ENCODE data around the gene PLCG1.
A peak's percentile ranks its signal among the peaks of the same experiment; 100 is the strongest.
"Not testable (repeated sequence)": the region's sequence is repeated elsewhere in the genome, so short reads cannot be mapped to it uniquely, and the experiment has no call there.

The PLCG1 gene

DNA sequence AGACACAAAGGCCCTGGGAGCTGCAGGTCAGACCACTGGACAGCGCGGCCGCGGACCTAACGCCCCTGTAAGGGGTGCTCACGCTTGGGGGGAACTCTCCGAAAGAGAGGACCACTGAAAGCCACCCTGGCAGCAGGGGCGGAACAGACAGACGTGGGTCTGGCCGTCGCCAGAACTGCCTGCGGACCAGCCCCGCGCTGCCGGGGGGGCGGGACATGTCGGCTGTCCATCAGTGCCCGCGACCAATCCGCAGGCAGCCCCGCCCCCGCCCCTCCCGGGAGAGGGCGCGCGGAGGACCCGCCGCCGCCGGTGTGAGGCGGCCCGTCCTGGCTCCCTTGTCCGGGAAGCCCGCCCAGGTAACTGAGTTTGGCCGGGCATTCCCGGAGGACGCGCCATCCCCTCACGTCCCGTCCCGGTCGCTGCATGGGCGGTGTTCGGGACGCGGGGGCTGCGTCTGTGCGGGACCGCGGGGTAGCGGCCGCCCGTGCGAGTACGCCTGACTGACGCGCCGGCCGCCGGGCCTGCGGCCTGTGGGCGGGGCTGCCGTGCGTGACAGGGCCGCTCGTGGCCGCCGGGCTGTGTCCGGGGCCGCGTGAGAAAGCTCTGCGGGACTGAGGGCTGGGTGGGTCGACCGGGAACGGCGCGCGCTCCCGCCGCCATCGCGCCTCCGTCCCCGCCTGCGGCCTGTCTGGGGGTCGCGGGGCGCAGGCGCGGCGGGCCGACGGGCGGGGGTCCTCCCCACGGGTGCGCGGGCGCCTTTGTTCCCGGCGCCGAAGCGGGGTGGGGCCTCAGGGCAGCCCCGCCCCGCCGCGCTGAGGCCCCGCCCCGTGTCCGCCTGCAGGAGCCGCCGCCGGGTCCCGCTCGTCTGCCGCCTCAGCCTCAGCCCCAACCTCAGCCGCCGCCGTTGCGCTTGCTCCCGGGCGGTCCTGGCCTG, at the start of gene PLCG1:
TSS of gene PLCG1 (plus strand) at position 864 of the 934 bp plus-strand sequence. CDS start 99 bp downstream, outside the sequence.
- peak; percentile 78 for DNase-seq

DNA sequence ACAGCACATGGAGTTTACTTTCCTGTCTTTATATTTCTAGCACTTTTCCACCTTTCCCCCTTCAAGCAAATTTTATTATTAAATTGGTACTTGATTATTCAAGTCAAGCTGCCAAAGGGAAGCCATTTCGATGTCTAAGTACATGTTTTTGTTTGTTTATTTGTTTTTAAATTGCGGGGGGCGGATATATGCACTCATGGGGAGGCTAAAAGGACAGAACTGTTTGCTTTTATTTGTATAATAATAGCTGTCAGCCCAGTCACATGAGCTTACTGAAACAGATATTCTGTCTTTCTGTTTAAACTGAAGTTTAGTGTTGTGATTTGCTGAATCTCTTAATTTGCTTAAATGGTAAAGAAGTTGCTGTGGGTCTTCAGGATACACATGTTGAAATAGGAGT, 49.6 kb upstream of the PLCG1 start:
- DNase-seq, result no peak

DNA sequence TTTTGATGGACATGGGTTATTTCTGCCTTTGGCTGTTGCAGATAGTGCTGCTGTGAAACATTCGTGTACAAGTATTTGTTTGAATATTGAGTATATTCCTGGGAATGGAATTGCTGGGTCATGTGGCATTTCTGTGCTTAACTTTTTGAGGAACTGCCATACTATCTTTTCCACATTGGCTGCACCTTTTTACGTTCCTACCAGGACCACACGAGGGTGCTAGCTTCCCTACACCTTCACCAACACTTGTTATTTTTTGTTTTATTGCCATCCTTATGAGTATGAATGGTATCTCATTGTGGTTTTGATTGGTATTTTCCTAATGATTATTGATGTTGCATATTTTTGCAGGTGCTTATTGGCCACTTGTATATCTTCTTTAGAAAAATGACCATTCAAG, 47.8 kb upstream of the PLCG1 start:
- no peak for DNase-seq

DNA sequence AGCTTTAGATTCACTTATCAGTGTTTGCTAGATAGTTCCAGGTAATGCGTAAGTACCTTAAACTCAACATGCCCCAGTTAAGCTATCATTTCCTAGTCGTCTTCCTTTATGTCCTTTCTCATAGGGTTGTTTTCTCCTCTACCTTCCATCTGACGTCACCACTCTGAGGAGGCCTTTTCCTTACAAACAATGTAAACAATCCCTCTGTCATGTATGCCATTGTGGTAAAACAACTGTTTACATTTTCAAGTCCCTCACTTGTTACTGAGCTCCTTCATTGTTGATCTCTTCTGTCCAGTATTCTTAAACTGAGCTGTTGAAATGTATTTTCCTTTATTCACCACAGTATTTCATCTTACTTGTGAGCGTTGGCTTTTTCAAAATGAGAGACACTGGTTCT, 45.4 kb upstream of the PLCG1 start:
- no peak for DNase-seq

DNA sequence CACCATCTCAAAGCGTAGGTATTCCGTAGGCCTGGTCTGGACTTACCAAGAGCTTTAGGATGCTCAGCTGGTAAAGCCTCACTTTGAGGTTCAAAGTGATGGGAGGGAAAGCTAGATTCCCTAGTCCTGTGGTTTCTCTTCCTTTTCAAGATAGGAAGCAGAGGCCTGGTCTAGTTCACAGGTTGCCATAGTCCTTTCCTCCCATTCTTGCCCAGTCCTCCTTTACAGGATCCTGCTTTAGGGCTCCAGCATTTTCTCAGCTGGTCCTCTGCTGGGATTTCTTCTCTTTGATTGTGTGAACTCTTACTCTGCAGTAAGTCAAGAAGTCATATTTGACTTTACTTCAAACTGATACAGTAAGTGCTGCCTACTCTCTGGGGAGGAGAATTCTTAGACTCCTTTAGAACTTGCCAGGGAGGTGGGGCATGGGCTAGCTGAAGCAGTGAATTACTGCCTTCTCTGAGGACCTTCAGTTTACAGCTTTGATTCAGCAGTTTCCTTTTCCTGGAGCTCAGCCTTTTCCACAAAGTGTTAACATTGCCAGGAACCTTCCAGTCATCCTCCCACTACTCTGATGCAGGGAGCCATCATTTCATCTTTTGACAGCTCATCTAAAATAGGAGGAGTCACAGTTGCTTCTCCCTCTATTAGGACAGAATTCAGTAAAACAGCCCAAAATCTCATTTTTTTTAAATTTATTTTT, 42.8 kb upstream of the PLCG1 start:
- no peak for DNase-seq

DNA sequence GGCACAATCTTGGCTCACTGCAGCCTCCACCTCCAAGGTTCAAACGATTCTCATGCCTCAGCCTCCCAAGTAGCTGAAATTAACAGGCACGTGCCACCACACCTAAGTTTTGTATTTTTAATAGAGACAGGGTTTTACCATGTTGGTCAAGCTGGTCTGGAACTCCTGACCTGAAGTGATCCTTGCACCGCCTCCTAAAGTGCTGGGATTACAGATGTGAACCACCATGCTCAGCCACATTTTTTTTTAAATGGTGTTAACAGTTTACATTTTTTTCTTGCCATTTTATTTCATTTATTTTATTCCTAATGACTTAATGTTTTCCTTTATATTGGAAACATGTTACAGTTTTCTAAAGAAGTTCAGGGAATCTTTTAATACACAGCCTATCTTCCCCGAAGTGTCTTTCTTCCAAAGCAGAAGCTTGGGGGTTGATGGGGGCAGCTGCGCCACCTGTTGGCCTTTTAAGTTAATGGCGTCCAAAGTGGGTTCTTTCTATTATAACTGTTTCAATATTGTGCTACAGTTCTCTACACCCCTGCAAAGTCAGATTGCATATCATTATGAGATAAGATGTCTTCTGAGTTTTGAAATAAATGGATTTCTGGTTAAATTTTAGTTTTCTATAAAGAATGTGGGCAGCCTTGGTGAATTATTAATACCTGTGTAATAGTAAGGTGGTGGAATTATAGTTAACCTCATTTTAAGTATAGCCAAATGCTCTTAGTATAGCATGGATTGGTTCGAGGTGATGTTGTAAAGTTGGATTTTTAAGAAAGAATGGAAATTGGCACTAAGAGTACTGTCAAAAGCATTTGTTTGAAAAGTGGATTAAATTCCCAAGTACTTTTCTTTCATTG, 42.0 kb upstream of the PLCG1 start:
- peak; percentile 47 for DNase-seq

DNA sequence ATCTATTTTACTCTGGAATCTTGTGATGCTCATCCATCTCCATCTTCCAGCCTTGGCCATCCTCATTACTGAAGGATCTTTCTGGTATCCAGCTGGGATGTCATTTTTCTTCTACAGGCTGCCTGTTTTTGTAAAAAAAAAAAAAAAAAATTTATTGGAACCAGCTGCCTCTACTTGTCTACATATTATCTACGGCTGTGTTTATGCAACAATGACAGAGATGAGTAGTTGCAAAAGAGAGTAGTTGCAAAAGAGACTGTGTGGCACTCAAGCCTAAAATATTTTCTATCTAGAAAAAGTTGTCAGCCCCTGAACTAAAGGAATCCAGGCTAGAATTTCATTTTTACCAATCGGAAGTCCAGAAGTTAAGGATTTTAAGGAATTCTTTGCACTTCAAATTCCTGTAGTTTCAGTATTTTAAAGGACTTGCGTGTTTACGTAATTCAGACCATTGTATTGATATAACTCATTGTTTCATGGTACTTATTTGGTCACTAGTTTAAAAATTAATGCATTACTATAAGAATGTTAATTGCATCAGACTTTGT, 38.6 kb upstream of the PLCG1 start:
- no peak for DNase-seq

DNA sequence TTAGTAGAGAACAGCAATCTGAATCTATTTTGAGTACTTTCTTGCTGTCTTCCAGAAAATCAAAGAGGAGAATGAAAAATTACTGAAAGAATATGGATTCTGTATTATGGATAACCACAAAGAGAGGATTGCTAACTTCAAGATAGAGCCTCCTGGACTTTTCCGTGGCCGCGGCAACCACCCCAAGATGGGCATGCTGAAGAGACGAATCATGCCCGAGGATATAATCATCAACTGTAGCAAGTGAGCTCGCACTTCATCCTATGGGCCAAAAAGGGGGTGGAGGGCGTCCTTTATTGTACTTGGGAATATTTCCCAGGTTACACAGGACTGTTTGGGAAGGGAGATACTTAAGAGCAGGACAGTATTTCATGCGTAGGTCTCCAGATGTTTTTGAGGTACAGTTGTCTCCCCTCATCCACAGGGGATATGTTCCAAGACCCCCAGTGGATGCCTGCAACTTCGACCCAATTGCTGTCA, 37.3 kb upstream of the PLCG1 start:
- DNase-seq, result no peak

DNA sequence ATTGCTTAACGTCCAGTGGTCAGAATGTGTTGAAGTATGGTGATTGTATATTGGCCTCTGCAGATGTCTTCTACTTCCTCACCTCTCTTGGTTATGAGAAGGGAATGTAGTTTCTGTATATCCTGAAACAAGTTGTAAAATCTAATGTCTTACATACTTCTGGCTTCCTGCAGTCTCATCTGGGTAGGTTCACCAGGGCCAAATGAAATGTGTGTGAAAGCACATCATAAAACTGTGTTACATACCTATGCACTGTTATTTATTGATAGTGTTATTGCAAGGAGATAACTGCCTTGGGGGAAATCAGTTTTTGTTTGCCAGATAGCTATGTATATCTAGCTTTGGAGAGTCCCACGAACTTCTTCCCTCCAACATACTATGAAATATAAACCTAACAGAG, 35.7 kb upstream of the PLCG1 start:
- no peak for DNase-seq

DNA sequence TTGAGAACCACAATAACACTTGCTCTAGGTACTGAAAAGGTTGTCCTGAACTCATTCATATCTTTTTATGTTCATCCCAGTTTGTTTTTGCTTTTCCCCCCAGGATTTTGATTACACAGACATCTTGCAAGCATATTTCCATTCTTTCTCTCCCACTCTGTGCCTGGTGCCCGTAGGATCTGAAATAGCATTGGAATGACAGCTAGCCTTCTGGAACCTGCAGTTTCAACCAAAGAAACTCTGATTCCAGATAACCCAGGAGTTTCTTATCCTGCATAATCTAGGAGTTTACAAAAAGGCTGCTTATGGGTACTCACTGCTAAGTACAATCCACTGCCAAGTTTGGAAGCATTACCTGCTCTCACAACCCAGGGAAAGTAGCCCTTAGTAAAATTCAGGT, 28.8 kb upstream of the PLCG1 start:
- DNase-seq, result no peak

DNA sequence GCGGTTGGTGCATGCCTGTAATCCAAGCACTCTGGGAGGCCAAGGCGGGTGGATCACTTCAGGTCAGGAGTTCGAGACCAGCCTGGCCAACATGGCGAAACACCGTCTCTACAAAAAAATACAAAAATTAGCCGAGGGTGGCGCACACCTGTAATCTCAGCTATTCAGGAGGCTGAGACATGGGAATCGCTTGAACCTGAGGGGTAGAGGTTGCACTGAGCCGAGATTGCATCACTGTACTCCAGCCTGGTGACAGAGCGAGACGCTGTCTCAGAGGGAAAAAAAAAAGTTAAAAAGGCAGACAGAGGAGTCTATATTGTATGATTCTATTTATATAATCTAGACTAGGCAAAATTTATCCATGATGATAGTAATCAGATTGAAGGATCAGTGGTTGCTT, 27.3 kb upstream of the PLCG1 start:
- DNase-seq, result no peak

DNA sequence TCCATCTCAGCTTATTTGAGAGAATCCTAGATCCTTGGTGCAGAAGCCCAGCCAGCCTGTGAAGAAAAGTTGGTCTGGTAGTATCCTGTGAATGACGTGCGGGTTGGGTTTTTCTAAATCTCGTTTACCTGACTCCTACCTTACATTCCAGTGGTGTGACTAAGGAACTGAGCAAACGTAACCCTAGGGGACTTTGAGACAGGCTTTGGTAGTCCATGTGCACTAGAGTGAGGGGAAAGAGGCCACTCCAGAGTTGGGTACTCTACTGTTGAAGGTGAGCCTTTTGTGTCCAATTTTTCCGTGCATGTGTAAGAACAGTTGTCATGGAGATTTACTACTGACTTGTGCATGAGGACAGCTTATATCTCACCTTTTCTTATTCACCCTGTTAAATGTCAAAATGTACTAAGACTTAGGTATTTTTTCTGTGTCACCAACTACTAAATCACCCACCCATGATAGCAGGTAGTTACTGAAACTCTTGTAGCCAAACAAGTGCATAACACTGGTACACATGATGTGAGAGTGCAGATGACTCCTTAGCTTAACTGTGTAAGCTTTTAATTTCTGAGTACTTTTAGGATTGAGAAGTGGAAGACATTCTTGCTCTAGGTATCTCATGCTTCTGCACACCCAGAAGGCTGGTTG, 26.3 kb upstream of the PLCG1 start:
- no peak for DNase-seq

DNA sequence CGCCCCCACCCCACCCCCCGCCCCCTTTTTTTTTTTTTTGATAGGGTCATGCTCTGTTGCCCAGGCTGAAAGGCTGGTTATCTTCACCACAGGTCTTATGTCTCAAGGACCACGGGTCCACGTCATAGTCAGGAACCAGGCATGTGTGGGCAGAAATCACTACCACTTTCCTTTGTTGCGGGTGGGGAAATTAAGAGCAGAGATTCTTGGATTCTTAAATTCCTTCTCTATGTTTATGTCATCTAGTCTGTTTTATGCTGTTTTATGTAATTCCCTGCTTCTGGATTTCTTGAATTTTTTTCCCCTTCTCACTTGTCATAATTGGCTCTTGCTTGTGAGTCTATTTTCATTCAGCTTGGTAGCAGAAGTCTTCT, 25.8 kb upstream of the PLCG1 start:
- no peak for DNase-seq

DNA sequence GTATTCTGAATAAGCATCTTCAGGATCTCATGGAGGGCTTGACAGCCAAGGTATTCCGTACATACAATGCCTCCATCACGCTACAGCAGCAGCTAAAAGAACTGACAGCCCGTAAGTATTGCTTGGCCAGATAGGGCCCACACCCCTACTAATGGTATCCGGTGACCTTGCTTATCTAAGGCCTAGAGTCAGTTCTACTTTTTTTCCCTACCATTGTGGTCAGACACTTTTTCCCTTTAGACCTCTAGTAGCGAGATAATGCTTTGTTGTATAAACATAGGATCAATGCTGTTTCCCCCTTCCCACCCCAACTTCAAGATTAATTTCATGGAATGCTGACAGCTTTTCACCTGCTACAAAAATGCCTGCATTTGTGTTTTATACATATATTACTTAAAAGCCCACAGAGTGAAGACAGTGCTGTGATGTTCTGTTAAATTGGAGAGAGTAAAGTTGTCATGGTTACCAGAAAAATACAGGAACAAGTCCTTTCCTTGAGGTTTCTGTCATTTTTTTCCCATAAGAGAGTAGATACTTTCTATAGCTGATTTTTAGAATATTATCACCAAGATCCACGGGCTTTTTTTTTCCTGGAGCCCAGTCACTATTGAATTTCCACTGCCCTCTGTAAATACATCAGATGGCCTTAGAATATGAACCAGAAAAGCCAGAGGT, 20.9 kb upstream of the PLCG1 start:
- no peak for DNase-seq

DNA sequence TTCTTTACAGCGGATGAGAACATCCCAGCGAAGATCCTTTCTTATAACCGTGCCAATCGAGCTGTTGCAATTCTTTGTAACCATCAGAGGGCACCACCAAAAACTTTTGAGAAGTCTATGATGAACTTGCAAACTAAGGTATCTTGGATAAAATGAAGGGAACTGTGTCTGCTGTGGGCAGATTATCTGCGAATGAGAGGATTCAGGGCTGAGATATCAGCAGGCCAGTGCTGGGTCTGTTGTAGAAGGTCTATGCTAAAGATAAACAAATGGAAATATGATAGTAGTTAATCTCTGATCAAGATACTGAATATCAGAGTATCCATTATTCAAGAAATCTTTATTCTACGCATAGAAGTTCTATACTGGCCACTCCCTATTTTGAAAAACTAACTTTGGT, 19.2 kb upstream of the PLCG1 start:
- not testable (repeated sequence) for DNase-seq

DNA sequence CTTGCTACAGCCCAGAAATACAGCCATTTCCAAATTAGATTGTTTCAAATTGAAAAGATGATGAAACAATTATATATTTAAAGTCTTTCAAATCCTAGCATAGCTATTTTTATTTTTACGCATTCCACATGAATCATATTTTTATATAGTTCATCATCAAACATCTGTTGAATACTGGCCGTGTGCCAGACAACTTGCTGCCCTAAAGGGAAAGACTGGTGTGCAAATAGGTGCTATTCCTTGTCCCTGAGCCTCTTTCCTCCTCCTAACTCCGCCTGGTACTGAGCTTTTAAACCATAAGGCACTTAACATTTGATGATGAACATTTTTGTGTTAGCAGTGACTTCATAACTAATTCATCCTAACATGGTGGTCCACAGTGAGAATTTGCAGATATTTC, 18.7 kb upstream of the PLCG1 start:
- DNase-seq, result no peak

DNA sequence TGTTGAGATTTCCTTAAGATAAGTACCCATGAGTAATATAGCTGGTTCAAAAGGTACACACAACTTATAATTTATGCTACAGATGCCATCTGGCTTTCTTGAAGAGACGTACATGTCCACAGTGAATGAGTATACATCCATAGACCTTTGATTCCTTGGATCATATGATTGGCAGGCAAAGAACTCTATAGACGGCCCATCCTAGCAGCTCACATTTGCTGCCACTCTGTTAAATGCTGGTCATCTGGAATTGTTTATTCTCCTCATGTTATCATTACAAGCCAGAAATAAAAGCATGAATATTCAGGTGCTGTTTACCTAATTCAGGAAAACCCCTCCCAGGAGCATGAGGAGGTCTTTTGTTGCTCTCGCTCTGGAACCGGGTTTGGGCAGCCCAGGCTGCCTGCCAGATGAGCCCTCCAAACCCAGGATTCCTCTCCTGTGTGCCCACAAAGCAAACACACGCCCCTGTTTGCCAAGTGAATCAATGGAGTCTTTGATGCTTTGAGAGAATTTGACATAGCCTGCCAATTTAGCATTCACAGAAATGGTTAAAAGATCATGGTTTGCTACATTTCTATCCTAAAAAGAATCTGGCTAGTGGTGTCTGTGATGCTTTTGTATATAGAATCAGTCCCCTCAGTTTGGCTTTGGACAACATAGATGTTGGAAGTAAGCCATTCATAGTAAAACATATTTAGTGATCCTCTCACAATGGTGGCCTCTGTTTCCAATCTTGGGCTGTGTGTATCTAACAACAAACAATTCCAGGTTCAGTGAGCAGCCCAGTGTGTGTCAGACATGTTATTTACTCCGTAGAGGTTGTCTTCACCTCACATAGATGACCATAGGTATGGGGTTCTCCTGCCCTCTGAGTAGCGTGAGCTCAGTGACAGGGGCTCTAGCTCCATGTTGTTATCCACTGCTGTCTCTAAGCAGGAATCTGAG, 17.5 kb upstream of the PLCG1 start:
- no peak for DNase-seq

DNA sequence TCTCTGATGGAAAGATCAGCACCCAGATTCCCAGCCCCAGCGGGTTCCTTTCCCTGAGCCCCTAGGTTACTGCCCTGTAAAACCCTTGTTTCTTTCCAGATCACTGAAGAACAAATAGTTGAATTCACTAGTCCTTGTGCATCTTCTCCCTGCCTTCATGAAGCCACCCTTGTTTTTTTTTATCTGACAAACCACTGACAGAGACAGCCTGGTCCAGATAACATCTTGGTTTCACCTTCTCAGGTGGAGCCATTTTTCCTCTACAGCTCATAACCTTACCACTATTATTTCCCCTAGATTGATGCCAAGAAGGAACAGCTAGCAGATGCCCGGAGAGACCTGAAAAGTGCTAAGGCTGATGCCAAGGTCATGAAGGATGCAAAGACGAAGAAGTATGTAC, 15.9 kb upstream of the PLCG1 start:
- no peak for DNase-seq

DNA sequence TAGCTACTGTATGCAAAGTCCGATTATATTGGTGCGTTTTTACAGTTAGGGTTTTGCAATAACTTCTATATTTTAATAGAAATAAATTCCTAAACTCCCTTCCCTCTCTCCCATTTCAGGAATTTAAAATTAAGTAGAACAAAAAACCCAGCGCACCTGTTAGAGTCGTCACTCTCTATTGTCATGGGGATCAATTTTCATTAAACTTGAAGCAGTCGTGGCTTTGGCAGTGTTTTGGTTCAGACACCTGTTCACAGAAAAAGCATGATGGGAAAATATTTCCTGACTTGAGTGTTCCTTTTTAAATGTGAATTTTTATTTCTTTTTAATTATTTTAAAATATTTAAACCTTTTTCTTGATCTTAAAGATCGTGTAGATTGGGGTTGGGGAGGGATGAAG, 13.7 kb upstream of the PLCG1 start:
- no peak for DNase-seq

DNA sequence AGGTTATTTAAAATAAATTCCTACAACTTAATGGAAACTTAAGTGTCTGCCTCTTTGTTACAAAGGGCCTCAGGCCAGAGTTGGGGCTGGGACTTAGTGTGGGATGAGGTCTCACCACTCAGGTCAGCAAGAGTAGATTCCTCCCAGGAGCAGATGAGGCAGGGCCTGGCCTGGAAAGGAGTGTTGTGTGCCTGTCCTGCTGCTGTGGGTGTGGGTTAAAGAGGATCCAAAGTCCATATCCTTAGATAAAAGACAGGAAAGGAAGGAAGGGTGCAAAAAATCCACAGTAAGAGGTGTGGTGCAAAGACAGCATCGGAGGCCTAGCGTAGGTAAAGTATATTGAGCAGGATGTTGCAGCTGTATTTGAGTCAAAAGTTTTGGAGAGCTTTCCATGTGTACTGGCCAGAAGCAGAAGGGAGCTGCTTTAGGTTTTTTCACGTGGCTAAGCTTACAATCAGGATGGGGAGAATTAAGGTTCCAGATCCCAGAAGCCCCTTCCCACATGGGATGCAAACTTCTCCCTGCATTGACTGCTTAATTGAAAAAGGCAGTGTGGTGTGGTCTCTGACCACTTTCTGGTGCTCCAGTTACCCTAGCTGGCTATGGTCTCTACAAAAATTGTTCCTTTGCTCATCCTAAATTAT, 12.8 kb upstream of the PLCG1 start:
- no peak for DNase-seq
